ENCODE measurements around the gene ORAI3.
"Not testable (repeated sequence)": the region's sequence is repeated elsewhere in the genome, so short reads cannot be mapped to it uniquely, and the experiment has no call there.

- not testable (repeated sequence) for TF ChIP-seq CTCF (IDR thresholded peaks at IDR 0.05); EP300 (IDR thresholded peaks at IDR 0.05); CEBPB (IDR thresholded peaks at IDR 0.05); KDM1A (IDR thresholded peaks at IDR 0.05; ENCODE audit: low read depth); POLR2AphosphoS2 (conservative IDR thresholded peaks at IDR 0.05; ENCODE audit: low read length)
These were observed 9.3 kb upstream of the ORAI3 start for GRCh38 chr16:30939571-30939970.
